ENCODE data around the gene TNFAIP1.
A peak's percentile ranks its signal among the peaks of the same experiment; 100 is the strongest.

The TNFAIP1 gene

GRCh38 chr17:28345419-28346198, 10.0 kb downstream of the TNFAIP1 start:
- no peak for DNase-seq (ENCODE audit: low read depth in 2 of 2)

DNA sequence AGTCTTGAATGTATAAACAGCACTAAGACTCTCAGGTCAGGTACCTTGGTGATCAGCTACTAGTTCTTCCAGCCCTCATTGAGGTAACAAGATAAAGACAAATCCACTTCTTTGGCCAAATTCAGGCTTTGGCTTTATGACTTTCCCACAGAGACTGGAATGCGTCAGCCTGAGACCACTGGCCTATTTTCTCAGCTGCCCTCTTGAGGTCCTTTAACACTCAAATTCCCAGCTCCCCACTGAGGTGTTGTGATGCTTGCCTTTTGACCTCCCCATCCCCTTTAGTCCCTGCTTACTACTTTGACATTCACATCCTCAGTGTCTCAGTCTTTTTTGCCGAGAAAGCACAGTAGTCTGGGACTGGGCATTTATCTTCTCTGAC, 10.6 kb downstream of the TNFAIP1 start:
- no peak for DNase-seq (ENCODE audit: low read depth in 2 of 2)

DNA sequence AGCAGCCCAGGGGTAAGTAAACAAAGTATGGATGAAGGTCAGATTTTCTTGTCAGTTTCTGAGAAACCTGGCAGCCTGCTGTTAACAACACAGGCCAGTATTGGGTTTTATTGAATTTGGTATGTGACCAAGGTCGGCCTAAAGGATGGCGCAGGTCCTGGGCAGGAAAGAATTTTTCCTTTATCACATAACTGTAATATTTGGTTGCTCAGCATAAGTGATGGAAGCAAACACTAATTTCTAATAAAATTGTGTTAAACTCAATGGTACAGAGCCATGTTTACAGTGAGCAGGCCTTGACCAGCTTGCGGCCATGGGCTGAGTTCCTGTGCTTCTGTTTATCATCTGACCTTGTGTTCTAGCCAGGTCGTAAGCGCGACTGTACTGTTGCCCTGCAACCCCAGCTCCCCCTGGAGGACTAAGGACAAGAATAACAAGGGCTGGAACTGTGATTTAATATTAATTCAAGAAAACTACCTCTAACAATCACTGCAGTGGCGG, 11.2 kb downstream of the TNFAIP1 start:
- no peak for DNase-seq (ENCODE audit: low read depth in 2 of 2)

- DNase-seq (ENCODE audit: low read depth in 2 of 2) = no peak
These were observed 11.8 kb downstream of the TNFAIP1 start for GRCh38 chr17:28347261-28347891.

DNA sequence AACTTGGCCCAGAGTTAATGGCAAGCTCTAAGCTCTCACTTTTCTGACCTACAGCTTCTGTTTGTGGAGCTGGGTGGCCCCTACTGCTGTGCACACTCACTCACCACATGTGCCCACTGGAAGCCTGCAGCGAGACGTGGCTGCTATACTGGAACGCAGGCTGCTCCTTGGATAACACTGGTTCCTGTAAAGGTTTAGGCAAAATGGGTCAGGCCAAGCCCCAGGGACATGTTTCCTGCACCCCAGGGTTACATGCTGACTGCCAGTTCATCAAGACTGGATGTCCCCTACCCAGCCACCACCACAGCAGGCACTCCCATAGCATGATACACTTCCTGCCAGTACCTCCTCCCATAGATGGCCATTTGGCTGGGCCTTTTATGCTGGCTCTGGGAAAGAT, 13.4 kb downstream of the TNFAIP1 start:
- DNase-seq (ENCODE audit: low read depth in 2 of 2) = no peak

DNA sequence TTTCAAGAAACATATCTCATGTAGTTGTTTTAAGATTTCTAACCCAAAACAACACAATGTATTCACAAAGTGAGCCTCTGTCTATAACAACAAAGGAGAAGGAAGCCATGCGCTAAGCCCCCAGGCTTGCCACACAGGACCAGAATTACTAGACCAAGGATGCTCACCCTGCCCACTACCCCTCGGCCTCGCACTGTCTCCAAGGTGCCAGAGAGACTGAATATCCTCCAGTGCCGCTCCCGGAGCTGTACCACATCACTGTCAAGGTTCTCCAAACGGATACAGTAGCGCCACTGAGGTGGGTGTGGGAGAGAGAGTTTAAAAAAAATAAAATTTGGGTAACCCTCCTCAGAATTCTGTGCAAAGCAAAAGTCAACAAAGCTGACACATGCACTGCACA, 14.7 kb downstream of the TNFAIP1 start:
- no peak for DNase-seq (ENCODE audit: low read depth in 2 of 2)

GRCh38 chr17:28357061-28357900, 21.7 kb downstream of the TNFAIP1 start, which contains the start of gene POLDIP2:
Gene POLDIP2, minus strand, starts transcription at chr17:28357527. Its CDS starts 79 bp downstream, at chr17:28357448.
- peak; percentile 89 to 92 for DNase-seq (ENCODE audit: low read depth in 2 of 2)

DNA sequence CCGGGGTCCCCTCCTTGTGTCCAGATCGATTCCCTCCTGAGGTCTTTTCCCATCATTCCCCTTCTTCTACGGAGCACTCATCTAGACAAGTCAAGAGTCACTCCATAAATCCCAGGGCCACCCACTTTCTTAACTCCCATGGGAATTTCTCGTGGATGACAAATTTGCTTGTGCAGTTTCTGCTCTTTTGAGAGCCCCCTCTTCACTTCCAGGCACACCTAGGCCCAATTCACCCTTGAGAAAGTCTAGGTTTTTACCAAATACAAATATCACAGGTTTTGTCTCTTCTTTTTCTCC, 22.3 kb downstream of the TNFAIP1 start:
- no peak for DNase-seq (ENCODE audit: low read depth in 2 of 2)

DNA sequence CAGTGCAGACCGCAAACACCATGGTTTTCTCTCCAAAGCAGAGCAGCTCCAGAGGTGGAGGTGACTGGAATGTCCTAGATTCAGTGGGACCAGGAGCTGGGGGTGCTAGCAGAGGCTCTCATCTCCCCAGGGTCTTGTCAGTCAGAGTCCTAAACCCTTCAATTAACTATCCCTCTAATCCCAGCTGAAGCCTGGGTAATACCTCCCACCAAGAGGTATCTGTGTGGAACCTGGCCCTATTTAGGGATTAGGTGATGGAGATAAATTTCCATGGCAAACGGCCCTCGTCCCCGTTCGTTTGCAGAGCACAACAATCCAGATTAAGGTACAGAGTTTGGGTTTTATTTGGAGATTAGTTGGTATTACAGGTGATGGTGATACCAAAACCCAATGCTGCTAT, 27.6 kb downstream of the TNFAIP1 start:
- no peak for DNase-seq (ENCODE audit: low read depth in 2 of 2)

- DNase-seq (ENCODE audit: low read depth in 2 of 2) = no peak
These were observed 28.5 kb downstream of the TNFAIP1 start for GRCh38 chr17:28363776-28364650.

- DNase-seq (ENCODE audit: low read depth in 2 of 2) = no peak
These were observed 29.3 kb downstream of the TNFAIP1 start, which contains the start of gene SEBOX for GRCh38 chr17:28364665-28365363. Gene SEBOX, minus strand, starts transcription at chr17:28365199. Its CDS starts 48 bp downstream, at chr17:28365151.

GRCh38 chr17:28365487-28365886, 29.9 kb downstream of the TNFAIP1 start:
- DNase-seq (ENCODE audit: low read depth in 2 of 2) = no peak

- no peak for DNase-seq (ENCODE audit: low read depth in 2 of 2)
These were observed 31.0 kb downstream of the TNFAIP1 start for GRCh38 chr17:28366605-28367004.

- DNase-seq (ENCODE audit: low read depth in 2 of 2) = no peak
These were observed 32.2 kb downstream of the TNFAIP1 start for GRCh38 chr17:28367641-28368305.

GRCh38 chr17:28368306-28368831, 32.8 kb downstream of the TNFAIP1 start:
- no peak for DNase-seq (ENCODE audit: low read depth in 2 of 2)

DNA sequence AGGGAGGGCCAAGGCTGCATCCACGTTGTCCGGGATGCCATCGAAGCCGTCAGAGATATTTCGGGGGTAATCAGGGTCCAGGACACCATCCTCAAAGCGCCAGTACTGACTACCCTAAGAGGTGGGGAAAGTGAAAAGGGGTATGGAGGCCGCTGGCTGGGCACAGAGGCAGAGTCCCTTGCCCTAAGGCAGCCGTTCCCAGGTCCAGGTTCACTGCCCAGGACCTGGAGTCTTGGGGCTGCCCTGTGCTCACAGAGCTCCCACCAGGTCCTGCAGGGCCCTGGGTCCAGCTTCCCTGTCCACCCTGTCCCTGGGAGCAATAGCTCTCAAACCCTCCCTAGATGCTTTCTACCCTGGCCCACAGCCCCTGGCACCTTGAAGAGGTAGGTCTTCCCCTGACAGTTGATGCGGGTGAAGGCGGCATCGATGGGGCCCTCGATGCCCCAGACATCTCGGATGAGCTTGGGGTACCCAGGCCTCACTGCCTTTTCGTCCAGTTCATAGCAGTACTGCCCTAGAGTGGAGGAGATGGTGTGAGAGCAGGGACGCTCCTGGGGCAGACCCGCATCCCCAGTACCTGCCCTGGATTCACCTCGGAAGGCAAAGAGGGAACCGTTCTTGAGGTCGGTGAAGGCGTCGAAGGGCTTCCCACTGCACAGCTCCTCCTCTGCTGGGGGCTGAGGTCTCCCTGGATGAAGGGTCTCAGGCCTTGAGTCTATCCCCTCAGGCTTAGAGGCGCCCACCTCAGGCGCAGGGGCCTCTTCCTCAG, 33.5 kb downstream of the TNFAIP1 start:
- DNase-seq (ENCODE audit: low read depth in 2 of 2) = no peak

DNA sequence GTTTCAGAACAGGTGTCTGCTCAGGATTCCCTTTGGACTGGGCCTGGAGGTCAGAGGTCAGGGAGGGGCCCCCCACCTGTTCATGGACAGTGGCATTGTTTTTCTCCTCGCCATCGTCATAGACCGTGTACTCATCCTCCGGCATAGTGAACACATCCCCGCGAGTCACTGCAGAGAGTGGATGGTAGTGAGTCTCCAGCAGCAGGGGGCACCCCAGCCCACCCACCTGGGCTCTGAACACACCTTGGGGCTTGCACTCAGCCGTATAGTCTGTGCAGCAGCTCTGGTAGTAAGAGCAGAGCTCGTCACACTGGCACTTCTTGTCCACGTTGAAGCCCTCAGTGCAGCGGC, 34.1 kb downstream of the TNFAIP1 start:
- no peak for DNase-seq (ENCODE audit: low read depth in 2 of 2)

GRCh38 chr17:28370035-28370743, 34.6 kb downstream of the TNFAIP1 start, which contains the start of gene VTN:
Gene VTN, minus strand, starts transcription at chr17:28370307. Its CDS starts 104 bp downstream, at chr17:28370203.
- no peak for DNase-seq (ENCODE audit: low read depth in 2 of 2)

- DNase-seq (ENCODE audit: low read depth in 2 of 2) = no peak
These were observed 35.2 kb downstream of the TNFAIP1 start for GRCh38 chr17:28370744-28371103.

Measured in stimulated activated CD8-positive, alpha-beta memory T cell treated with anti-CD3 and anti-CD28 coated beads, Interleukin-2, amount 100 ng/mL, for 1 hour (primary cell).